ENCODE data around the gene STARD3.
"Not testable (repeated sequence)": the region's sequence is repeated elsewhere in the genome, so short reads cannot be mapped to it uniquely, and the experiment has no call there.

The STARD3 gene

GRCh38 chr17:39636927-39637736 is at the start of gene STARD3:
TSS of gene STARD3 (plus strand) at chr17:39637144. CDS start at chr17:39653532, 16,388 bp downstream.
- peak; percentile 89 for DNase-seq (ENCODE audit: low spot score)

DNA sequence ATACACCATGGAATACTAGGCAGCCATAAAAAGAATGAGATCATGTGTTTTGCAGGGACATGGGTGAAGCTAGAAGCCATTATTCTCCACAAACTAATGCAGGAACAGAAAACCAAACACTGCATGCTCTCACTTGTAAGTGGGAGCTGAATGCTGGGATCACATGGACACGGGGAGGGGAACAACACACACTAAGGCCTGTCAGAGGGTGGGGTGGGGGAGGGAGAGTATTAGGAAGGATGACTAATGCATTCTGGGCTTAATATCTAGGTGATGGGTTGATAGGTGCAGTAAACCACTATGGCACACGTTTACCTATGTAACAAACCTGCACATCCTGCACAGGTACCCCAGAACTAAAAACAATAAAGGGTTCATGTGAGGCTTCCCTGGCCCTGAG is 46.8 kb upstream of the STARD3 start:
- DNase-seq (ENCODE audit: low spot score) = not testable (repeated sequence)

DNA sequence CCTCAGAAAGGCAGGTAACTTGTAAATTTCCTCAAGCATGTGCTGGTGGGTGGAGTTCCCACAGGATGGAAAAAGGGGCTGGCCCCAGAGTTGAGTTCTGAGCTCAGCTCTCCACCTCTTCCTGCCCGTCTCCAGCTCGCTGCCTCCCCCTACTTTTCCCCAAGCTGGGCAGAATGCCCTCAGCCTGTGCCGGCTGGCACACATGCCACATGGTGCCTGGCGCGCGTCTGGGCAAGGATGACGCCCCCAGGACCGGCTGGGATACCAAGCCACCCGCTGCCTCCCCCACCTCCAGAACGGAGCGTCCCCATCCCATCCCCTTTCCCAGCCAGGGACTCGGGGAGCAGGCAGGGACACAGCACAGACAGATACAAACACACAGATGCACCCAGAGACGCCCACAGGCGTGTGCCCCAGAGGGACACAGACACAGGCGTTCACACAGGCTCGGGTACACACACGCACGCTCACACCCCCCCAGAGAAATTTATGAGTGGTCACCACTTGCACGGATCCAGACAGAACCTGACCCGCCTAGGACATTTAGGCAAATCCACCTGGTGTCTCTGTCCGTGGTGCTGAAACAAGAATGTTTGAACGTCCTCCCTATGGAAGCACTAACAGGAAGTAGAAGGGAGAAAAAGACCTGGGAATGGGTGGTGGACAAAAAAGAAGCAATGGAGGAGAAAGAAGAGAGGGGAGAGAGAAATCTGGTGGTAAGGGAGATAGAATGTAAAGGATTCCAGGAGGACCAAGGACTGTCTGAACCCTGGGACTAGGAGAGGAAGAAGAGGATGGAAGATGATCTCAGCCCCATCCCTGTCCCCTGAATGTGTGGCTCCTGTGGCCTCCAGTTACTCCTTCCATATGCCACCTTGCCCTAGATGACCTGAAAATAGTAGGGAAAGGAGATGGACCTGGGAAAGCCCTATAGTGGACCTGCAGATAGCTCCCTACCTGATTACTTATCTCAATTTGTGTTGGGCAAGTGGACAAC is 44.7 kb upstream of the STARD3 start:
- peak; percentile 15 for DNase-seq (ENCODE audit: low spot score)

GRCh38 chr17:39593371-39593770 is 43.6 kb upstream of the STARD3 start:
- no peak for DNase-seq (ENCODE audit: low spot score)

DNA sequence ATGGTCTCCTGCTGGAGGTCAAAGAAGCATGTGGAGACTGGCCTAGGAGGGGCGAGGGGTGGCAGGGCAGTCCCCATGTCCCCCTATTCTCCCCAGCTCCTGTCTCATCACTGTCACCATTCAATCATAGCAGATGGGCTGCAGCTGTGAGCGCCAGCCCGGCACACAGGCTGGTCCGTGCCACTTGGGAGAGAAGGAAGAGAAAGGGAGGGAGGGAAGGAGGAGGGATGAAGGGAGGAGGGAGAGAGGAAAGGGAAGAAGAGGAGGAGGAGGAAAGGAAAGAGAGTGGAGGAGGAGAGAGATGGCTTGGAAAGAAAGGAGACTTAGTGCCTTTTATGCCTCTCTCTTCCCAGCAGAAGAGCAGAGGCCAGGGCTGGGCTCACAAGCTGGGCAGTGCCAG is 41.6 kb upstream of the STARD3 start:
- no peak for DNase-seq (ENCODE audit: low spot score)

DNA sequence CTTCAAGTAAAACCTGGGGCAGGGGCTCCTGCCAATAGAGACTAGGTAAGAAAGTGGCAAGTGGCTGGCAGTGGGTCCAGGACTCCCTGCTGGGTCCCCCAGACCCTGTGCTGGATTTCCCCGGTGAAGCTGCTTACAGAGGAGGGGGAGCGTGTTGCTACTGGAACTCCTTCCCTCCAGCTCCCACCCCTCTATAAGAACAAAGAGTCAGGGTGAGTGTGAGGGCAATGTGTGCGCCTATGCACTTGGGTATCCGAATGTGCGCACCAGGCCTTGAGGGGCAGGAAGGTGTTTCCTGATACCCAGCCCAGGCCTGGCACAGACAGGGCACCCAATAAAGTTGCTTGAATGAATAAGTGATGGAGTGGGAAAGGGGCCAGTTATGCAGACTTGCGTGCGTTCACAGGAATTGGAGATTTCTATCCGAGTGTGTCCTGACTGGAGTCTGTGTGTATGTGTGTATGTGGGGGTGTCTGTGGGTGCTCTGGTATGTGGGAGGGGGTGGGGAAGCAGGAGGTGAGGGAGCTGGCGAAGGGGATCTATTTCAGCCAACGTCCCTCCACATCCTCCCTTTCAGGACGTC is 40.9 kb upstream of the STARD3 start:
- no peak for DNase-seq (ENCODE audit: low spot score)

GRCh38 chr17:39596543-39597267 is 40.2 kb upstream of the STARD3 start:
- no peak for DNase-seq (ENCODE audit: low spot score)

- peak; percentile 25 for DNase-seq (ENCODE audit: low spot score)
Observed at GRCh38 chr17:39597372-39598046, 39.4 kb upstream of the STARD3 start.

- no peak for DNase-seq (ENCODE audit: low spot score)
Observed at GRCh38 chr17:39598047-39598481, 38.9 kb upstream of the STARD3 start.

DNA sequence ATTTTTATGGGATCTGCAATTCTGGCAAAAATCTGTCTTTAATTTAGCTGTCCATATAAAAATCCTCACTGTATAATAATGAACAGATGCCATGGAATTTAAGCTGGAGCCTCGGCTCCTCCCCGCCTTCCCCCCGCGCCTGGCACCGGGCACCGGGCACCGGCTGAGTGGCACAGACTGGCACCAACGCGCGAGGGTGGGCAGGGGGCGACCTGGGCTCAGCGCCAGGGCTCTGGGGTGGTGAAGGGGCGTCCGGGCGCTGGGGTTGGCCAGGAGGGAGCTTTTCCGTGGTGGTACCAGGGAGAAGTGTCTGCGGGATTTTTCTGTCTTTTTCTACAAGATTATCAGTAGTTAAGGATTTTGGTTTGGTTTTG is 38.3 kb upstream of the STARD3 start:
- no peak for DNase-seq (ENCODE audit: low spot score)

- DNase-seq (ENCODE audit: low spot score) = no peak
Observed at GRCh38 chr17:39599004-39599664, 37.8 kb upstream of the STARD3 start.

DNA sequence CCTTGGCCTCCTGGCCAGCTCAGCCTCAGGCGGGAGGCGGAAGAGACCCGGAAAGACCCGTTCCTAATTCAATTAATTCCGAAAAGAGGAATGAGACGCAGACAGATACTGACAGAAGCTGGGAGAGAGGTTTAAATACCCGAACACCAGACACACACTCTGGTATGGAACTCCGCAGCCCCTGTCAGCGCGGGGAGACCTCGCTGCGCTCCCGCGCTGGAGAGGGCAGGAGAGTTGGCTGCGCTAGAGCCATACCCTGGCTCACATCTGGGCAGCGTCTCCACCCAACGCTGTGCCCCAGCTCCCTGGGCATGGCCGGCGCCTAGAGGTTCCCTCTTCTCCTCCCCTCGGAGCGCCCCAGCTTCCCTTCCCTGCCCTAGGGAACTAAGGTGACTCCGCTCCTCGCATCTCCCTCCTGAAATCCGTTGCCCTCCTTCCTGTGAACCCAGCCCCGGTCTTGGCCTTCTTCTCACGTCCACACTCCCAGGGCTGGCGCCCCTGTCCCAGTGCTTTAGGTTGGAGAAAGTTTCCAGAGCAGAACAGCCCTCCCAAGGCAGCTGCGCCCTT is 37.2 kb upstream of the STARD3 start:
- no peak for DNase-seq (ENCODE audit: low spot score)

- DNase-seq (ENCODE audit: low spot score) = no peak
Observed at GRCh38 chr17:39600288-39600996, 36.5 kb upstream of the STARD3 start.

- no peak for DNase-seq (ENCODE audit: low spot score)
Observed at GRCh38 chr17:39600997-39601597, 35.8 kb upstream of the STARD3 start.

- DNase-seq (ENCODE audit: low spot score) = no peak
Observed at GRCh38 chr17:39601758-39602532, 35.0 kb upstream of the STARD3 start.

DNA sequence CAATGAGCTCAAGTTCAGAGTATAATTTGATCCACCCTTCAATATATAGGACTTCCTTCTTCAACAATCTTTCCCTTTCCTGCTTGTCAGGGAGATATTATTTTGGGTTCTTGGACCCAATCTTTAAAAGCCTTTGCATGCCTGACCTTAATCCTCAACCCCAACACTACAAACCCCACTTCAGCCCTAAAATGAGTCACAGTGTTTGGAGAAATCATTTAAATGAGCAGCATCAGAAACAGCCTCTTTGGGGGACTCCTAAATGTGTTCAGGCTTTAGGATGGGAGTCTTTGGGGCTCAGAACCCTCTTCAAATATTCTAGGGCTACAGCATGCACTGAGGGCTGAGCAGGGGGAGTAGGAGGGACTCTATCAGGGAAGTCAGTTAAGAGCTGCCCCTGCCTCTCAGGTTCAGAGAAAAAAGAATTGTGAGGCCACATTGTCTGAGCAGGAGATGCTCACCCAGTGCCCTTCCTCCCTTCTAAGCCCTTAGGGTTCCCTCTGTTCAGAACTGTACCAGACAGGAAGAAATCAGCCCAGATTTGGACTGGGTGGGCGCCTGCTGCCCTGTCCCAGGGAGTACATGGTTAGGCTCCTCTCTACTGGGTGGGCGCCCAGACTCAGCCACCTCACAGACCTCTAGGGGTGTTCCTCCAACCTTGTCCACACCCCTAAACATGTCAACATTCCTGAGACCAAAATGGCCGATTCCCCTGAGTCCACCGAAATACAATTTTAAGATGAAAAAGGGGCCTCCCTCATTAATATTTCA is 34.2 kb upstream of the STARD3 start:
- no peak for DNase-seq (ENCODE audit: low spot score)

DNA sequence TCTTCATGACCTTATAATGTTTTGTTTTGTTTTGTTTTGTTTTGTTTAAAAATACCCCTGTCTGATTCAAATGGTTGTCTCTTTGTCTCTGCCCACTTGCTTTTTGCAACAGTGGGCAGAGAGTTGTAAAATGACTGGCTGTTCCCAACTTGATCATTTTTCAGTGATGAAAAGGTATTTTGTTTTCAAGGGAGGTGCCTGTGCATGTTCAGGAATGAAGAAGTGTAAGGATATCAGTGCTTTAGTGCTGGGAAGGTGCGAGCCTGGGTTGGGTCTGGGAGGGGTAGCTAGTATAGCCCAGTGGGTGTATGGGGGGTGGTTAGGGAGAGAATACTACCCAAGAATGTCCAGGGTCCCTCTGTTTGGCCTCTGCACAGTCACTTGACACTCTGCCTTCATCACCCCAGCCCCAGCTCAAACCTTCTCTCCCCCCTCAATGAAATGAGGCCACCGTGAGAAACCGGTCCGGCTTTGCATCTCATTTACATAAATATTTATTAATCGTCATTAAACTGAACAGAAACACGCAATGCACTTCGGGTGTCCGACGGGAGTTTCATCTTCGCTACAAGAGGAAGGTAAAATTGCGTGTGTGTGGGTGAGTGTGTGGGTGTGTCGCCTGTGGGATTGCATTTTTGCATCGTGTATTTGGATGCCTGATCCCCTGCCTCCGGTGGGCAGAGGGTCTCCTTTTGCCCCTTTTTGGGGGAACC is 33.5 kb upstream of the STARD3 start:
- DNase-seq (ENCODE audit: low spot score) = no peak
